SU-DHL-6 (cell line): Measurements from ENCODE around the gene GPR141.

ENCODE experiments used
- CTCF ChIP-seq: fragments of 200-600 bp; sonication (generic); IDR thresholded peaks from one replicate; pipeline ENCODE4 v1.5.1; 2017; ENCODE audit warnings: antibody characterized with exemption, mild to moderate bottlenecking, low read length, moderate library complexity; ENCODE audit not compliant: insufficient read depth, poor library complexity, severe bottlenecking
- EZH2phosphoT487 ChIP-seq: fragments of 200-600 bp; sonication (generic), shearing (Covaris generic); conservative IDR thresholded peaks from 2 replicates; pipeline ENCODE4 v1.6.1; 2018; ENCODE audit warnings: mild to moderate bottlenecking, antibody characterized with exemption, low read length, moderate library complexity, mixed read lengths

GRCh38 chr7:37740398-37740797, 56.8 kb downstream of the GPR141 start:
- TF ChIP-seq EZH2phosphoT487 (no peak), CTCF (no peak)
